H1 (cell line): ENCODE data around the gene GSTM3. TPM values are rescaled to one million over a fixed set of nuclear protein-coding genes. Genes with fewer than 3 reads are reported as not detected.

Experiments
- CTCF ChIA-PET: fragments of 300-600 bp; sonication (Branson Sonifier 250); formaldehyde crosslinking; loops from one replicate; lab custom pipeline; 2021; ENCODE audit not compliant: partially characterized antibody; lab: Charles Lee
- POLR2A ChIA-PET: fragments of 300-600 bp; sonication (Branson Sonifier 250); formaldehyde crosslinking; loops from one replicate; lab custom pipeline; 2021; ENCODE audit warnings: inconsistent platforms; ENCODE audit not compliant: partially characterized antibody; lab: Charles Lee
- DNase-seq, 2 experiments: peaks; one replicate each; pipeline versions ENCODE4 v3.0.0 to v3.0.0-alpha.2; 2010 to 2022; ENCODE audit warnings: low spot score in 2 of 2, low read depth in 1 of 2, mixed read lengths in 1 of 2
- FAIRE-seq: peaks from 2 replicates; lab custom pipeline; 2011; peaks lifted over from hg19 to GRCh38; lab: Jason Lieb, UNC
- H2AFZ ChIP-seq: 2 replicates; pipeline ENCODE4 v1.8.1; 2012; ENCODE audit warnings: low read length, inconsistent platforms
- H2AK5ac ChIP-seq: 2 replicates; pipeline ENCODE4 v1.6.1; 2013; ENCODE audit warnings: low read depth, low read length
- H2BK120ac ChIP-seq: replicated peaks from 2 replicates; pipeline ENCODE3; 2013; ENCODE audit warnings: low read depth, low read length, inconsistent platforms
- H2BK12ac ChIP-seq: 2 replicates; pipeline ENCODE4 v1.6.1; 2013; ENCODE audit warnings: low read depth, low read length
- H2BK15ac ChIP-seq: 2 replicates; pipeline ENCODE4 v1.6.1; 2013; ENCODE audit warnings: low read length
- H2BK20ac ChIP-seq: 2 replicates; pipeline ENCODE4 v1.6.1; 2013; ENCODE audit warnings: low read length
- H2BK5ac ChIP-seq: 2 replicates; pipeline ENCODE4 v1.6.1; 2013; ENCODE audit warnings: low read depth, low read length
- H3K14ac ChIP-seq: 2 replicates; pipeline ENCODE4 v1.6.1; 2013; ENCODE audit warnings: inconsistent platforms; ENCODE audit not compliant: insufficient read length
- H3K18ac ChIP-seq: 2 replicates; pipeline ENCODE4 v1.6.1; 2013; ENCODE audit warnings: low read length; ENCODE audit errors: extremely low read depth
- H3K23ac ChIP-seq: 2 replicates; pipeline ENCODE4 v1.6.1; 2013; ENCODE audit warnings: inconsistent platforms; ENCODE audit not compliant: insufficient read length
- H3K23me2 ChIP-seq: 2 replicates; pipeline ENCODE4 v1.6.1; 2013; ENCODE audit warnings: low read depth, low read length
- H3K27ac ChIP-seq: 2 replicates; pipeline ENCODE4 v1.6.1; 2011; ENCODE audit warnings: low read depth, low read length, inconsistent platforms
- H3K27me3 ChIP-seq, 4 experiments: replicated peaks in 1 of 4; 1 replicate in 1 of 4; 2 replicates in 3 of 4; pipeline versions ENCODE4 v1.6.1 to v1.8.1; 2011 to 2013; ENCODE audit warnings: low read length in 3 of 4, mild to moderate bottlenecking in 3 of 4, inconsistent platforms in 2 of 4, mixed read lengths in 2 of 4, moderate library complexity in 1 of 4; ENCODE audit not compliant: control insufficient read depth in 3 of 4, insufficient read depth in 3 of 4; ENCODE audit errors: extremely low read depth in 1 of 4
- H3K36me3 ChIP-seq, 4 experiments: 2 replicates each; pipeline versions ENCODE4 v1.6.1 to v1.8.1; 2011 to 2013; ENCODE audit warnings: mild to moderate bottlenecking in 4 of 4, low read length in 3 of 4, moderate library complexity in 2 of 4, control low read depth in 1 of 4, inconsistent platforms in 1 of 4; ENCODE audit not compliant: insufficient read depth in 4 of 4, control insufficient read depth in 2 of 4
- H3K4ac ChIP-seq: replicated peaks from 2 replicates; pipeline ENCODE3; 2013; ENCODE audit warnings: low read length, low read depth, mixed read lengths, inconsistent platforms; ENCODE audit not compliant: insufficient read length
- H3K4me1 ChIP-seq, 4 experiments: replicated peaks in 1 of 4; 1 replicate in 1 of 4; 2 replicates in 3 of 4; pipeline versions ENCODE4 v1.6.1 to v1.8.1; 2011 to 2013; ENCODE audit warnings: low read length in 3 of 4, inconsistent platforms in 2 of 4, mixed read lengths in 1 of 4; ENCODE audit not compliant: insufficient read depth in 4 of 4, control insufficient read depth in 3 of 4
- H3K4me2 ChIP-seq, 2 experiments: 2 replicates each; pipeline versions ENCODE4 v1.6.1 to v1.8.1; 2011 to 2013; ENCODE audit warnings: low read depth in 2 of 2, low read length in 2 of 2, control low read depth in 1 of 2, inconsistent platforms in 1 of 2, mild to moderate bottlenecking in 1 of 2; ENCODE audit not compliant: insufficient read depth in 1 of 2
- H3K4me3 ChIP-seq, 4 experiments: fragments of 200-600, 300-600 bp in 1 of 4; sonication (generic), shearing (Covaris generic), sonication (Bioruptor Twin) in 1 of 4; 2 replicates each; pipeline versions ENCODE4 v1.5.1 to v1.8.1; 2011 to 2016; ENCODE audit warnings: low read length in 4 of 4, low read depth in 3 of 4, control low read depth in 2 of 4, inconsistent platforms in 2 of 4, mild to moderate bottlenecking in 2 of 4, mixed read lengths in 1 of 4, moderate library complexity in 1 of 4; ENCODE audit not compliant: insufficient read depth in 2 of 4; ENCODE audit errors: extremely low read depth in 1 of 4
- H3K56ac ChIP-seq: replicated peaks from 2 replicates; pipeline ENCODE3; 2013; ENCODE audit warnings: low read depth, mild to moderate bottlenecking, mixed read lengths, low read length, inconsistent platforms; ENCODE audit not compliant: insufficient read length
- H3K79me1 ChIP-seq: 2 replicates; pipeline ENCODE4 v1.6.1; 2013; ENCODE audit warnings: low read depth, low read length, control low read depth
- H3K79me2 ChIP-seq, 2 experiments: 2 replicates each; pipeline versions ENCODE4 v1.6.1 to v1.8.1; 2012 to 2013; ENCODE audit warnings: low read length in 2 of 2, mild to moderate bottlenecking in 2 of 2, inconsistent platforms in 1 of 2; ENCODE audit not compliant: insufficient read depth in 2 of 2, control insufficient read depth in 1 of 2
- H3K9ac ChIP-seq, 4 experiments: replicated peaks in 1 of 4; 1 replicate in 1 of 4; 2 replicates in 3 of 4; pipeline versions ENCODE4 v1.6.1 to v1.8.1; 2011 to 2013; ENCODE audit warnings: low read depth in 3 of 4, low read length in 3 of 4, control low read depth in 2 of 4, mild to moderate bottlenecking in 2 of 4, moderate library complexity in 2 of 4, inconsistent platforms in 1 of 4; ENCODE audit errors: extremely low read depth in 1 of 4
- H3K9me3 ChIP-seq, 2 experiments: 2 replicates each; pipeline versions ENCODE4 v1.6.1 to v1.8.1; 2012 to 2013; ENCODE audit warnings: mild to moderate bottlenecking in 2 of 2, moderate library complexity in 2 of 2, control low read depth in 1 of 2, inconsistent platforms in 1 of 2, low read depth in 1 of 2, low read length in 1 of 2, mixed read lengths in 1 of 2; ENCODE audit not compliant: insufficient read depth in 2 of 2
- H4K20me1 ChIP-seq, 2 experiments: replicated peaks in 1 of 2; 2 replicates each; pipeline versions ENCODE3 to v1.8.1; 2011 to 2013; ENCODE audit warnings: inconsistent platforms in 2 of 2, low read length in 2 of 2, mild to moderate bottlenecking in 1 of 2; ENCODE audit not compliant: insufficient read depth in 2 of 2, control insufficient read depth in 1 of 2
- H4K5ac ChIP-seq: 2 replicates; pipeline ENCODE4 v1.6.1; 2013; ENCODE audit warnings: low read length, low read depth, mixed read lengths, inconsistent platforms; ENCODE audit not compliant: insufficient read length
- H4K8ac ChIP-seq: 2 replicates; pipeline ENCODE4 v1.8.0; 2013; ENCODE audit warnings: mild to moderate bottlenecking, moderate library complexity, low read length, inconsistent platforms; ENCODE audit not compliant: insufficient read depth; ENCODE audit errors: extremely low read depth
- H4K91ac ChIP-seq: replicated peaks from 2 replicates; pipeline ENCODE3; 2013; ENCODE audit warnings: low read length, mixed read lengths, inconsistent platforms; ENCODE audit not compliant: insufficient read length
- NRF1 ChIP-seq: IDR thresholded peaks from 2 replicates; pipeline ENCODE4 v1.6.1; 2011; ENCODE audit warnings: mild to moderate bottlenecking, low read depth, low read length, improper control_type of control experiment
- PHF8 ChIP-seq: fragments of 200-600 bp; sonication (generic); conservative IDR thresholded peaks from 2 replicates; pipeline ENCODE4 v1.7.1; 2012; ENCODE audit warnings: low read depth, mild to moderate bottlenecking, inconsistent platforms, low read length, moderate library complexity
- POLR2AphosphoS5 ChIP-seq: IDR thresholded peaks from 2 replicates; pipeline ENCODE4 v1.6.1; 2011; ENCODE audit warnings: low read depth, low read length
- RAD21 ChIP-seq, 2 experiments: IDR thresholded peaks in 1 of 2; conservative IDR thresholded peaks in 1 of 2; 2 replicates each; pipeline ENCODE4 v1.6.1; 2011; ENCODE audit warnings: low read depth in 2 of 2, low read length in 2 of 2, improper control_type of control experiment in 1 of 2, inconsistent platforms in 1 of 2, mild to moderate bottlenecking in 1 of 2, moderate library complexity in 1 of 2
- WGBS, 2 experiments: shearing (Covaris generic) in 1 of 2; methylation state at CpG; one replicate each; pipeline versions ENCODE4 v1.1.6 to v1.1.7; 2013 to 2015; ENCODE audit warnings: low lambda C conversion rate in 2 of 2, mixed read lengths in 2 of 2, inconsistent platforms in 1 of 2, low coverage in 1 of 2, missing lambda C conversion rate in 1 of 2; ENCODE audit not compliant: insufficient replicate concordance in 2 of 2, insufficient coverage in 1 of 2, insufficient read length in 1 of 2; ENCODE audit errors: extremely low coverage in 1 of 2, missing lambda C conversion rate in 1 of 2; 5-methylcytosine and 5-hydroxymethylcytosine counted together
- polyA plus RNA-seq, 7 experiments: library from polyadenylated mRNA; depleted of rRNA in 3 of 7; stranded (reverse) in 5 of 7; unstranded in 2 of 7; fragments of >200 nt in 5 of 7; fragments of 200-250 nt in 2 of 7; gene quantifications; 1 replicate in 5 of 7; 2 replicates in 1 of 7; 4 replicates in 1 of 7; pipeline versions ENCODE4 v1.2.1 to v1.2.3, GENCODE V29; 2011 to 2013; ENCODE audit warnings: missing spikeins in 2 of 7, mixed read lengths in 2 of 7
- total RNA-seq: library from RNA; stranded (reverse); fragmentation: NEBNext Ultra II Directional; extraction: Animal tissue kit (Norgen Biotek cat#: 25700); gene quantifications from 2 replicates; pipeline ENCODE4 v1.2.1, GENCODE V29; 2021
- TF ChIP-seq, protein P1 (sequence below), 3 experiments: IDR thresholded peaks; 1 replicate in 2 of 3; 2 replicates in 1 of 3; pipeline versions ENCODE4 v1.5.1 to v1.6.1; 2011; ENCODE audit warnings: low read length in 3 of 3, mild to moderate bottlenecking in 3 of 3, inconsistent platforms in 2 of 3, low read depth in 1 of 3, moderate library complexity in 1 of 3; ENCODE audit not compliant: insufficient read depth in 1 of 3; ENCODE audit errors: control extremely low read depth in 1 of 3

The GSTM3 gene
- total and polyA plus RNA-seq, 2 of the 8 experiments (the other 6 are each of a cell fraction or from before 2014, with no cell fraction given): 2.2 to 5.1 TPM

DNA sequence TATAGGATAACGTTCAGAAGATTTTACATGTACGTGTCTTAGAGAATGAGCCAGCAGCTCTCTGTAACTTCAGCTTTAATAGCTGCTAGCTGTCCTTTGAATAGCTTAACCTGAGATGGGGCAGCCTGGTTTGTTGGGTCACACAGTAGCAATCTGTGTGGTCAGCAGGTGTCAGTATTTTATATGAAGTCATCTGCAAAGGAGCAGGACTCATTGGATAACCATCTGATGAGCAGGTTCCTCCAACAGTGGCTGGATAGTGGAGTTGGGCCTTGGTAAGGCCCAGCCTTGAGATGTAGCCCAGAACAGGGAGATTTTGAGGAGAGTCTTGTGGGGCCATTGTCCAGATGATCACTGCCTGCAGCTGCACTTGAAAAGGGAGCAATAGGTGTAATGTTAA lies 22.3 kb downstream of the GSTM3 start:
- no peak for FAIRE-seq
- CTCF ChIA-PET: interaction anchor here (0.6 to 7.4 kb wide), 14 partner anchors 10 to 196 kb away, joined by 3 to 51 read pairs (median 4); partner anchors contain the start of gene GSTM1
- Histone ChIP-seq H3K4ac (no peak overlapping the region), H3K18ac (no peak overlapping the region), H2BK15ac (no peak overlapping the region), H3K4me1 (no peaks in the 10 kb centered on the region), H3K36me3 (no peaks in the 10 kb centered on the region), H3K4me2 (no peak overlapping the region), H3K56ac (no peak overlapping the region), H2AK5ac (no peak overlapping the region), H2BK20ac (no peak overlapping the region), H3K79me1 (no peaks in the 10 kb centered on the region), H3K9ac (no peak overlapping the region), H3K27ac (no peak overlapping the region), H2BK12ac (no peak overlapping the region), H3K27me3 (no peaks in the 10 kb centered on the region), H3K23me2 (no peaks in the 10 kb centered on the region), H4K91ac (no peak overlapping the region), H2BK120ac (no peak overlapping the region), H2AFZ (no peak overlapping the region), H3K9me3 (no peaks in the 10 kb centered on the region), H3K14ac (no peak overlapping the region), H4K20me1 (no peaks in the 10 kb centered on the region), H3K79me2 (no peaks in the 10 kb centered on the region), H3K4me3 (no peak overlapping the region), H3K23ac (no peak overlapping the region), H2BK5ac (no peak overlapping the region), H4K5ac (no peak overlapping the region), H4K8ac (no peak overlapping the region)
- 90% methylated on average over 2 of the region's 2 CpGs; no CpG with 5 or more reads in 1 of the 2 experiments for WGBS, 2 experiments
- POLR2A ChIA-PET: no interaction called here
- DNase-seq: no peak
- TF ChIP-seq POLR2AphosphoS5: no peak
- peak; percentile 29 to 50 for TF ChIP-seq RAD21 (IDR thresholded peaks at IDR 0.05 in 1 of 2, conservative IDR thresholded peaks at IDR 0.05 in 1 of 2; ENCODE audit: low read depth in 2 of 2, low read length in 2 of 2)
- TF ChIP-seq, protein P1, sequence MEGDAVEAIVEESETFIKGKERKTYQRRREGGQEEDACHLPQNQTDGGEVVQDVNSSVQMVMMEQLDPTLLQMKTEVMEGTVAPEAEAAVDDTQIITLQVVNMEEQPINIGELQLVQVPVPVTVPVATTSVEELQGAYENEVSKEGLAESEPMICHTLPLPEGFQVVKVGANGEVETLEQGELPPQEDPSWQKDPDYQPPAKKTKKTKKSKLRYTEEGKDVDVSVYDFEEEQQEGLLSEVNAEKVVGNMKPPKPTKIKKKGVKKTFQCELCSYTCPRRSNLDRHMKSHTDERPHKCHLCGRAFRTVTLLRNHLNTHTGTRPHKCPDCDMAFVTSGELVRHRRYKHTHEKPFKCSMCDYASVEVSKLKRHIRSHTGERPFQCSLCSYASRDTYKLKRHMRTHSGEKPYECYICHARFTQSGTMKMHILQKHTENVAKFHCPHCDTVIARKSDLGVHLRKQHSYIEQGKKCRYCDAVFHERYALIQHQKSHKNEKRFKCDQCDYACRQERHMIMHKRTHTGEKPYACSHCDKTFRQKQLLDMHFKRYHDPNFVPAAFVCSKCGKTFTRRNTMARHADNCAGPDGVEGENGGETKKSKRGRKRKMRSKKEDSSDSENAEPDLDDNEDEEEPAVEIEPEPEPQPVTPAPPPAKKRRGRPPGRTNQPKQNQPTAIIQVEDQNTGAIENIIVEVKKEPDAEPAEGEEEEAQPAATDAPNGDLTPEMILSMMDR (IDR thresholded peaks at IDR 0.05; ENCODE audit: control extremely low read depth in 1 of 3, insufficient read depth in 1 of 3, low read depth in 1 of 3, low read length in 3 of 3): peak in 1 of 3 experiments; percentile 10; a peak in 1 of 4 replicates
- TF ChIP-seq NRF1: no peak
- TF ChIP-seq PHF8: no peak
